Suprapubic skin (tissue), 4 donors: ENCODE data around the gene SOHLH2. TPM values are rescaled to one million over a fixed set of nuclear protein-coding genes. Genes with fewer than 3 reads are reported as not detected.

ENCODE experiments used
- DNase-seq, 2 donors: peaks; one replicate each; pipeline ENCODE4 v3.0.0-alpha.2; 2019; ENCODE audit warnings: low spot score in 2 of 2
- H3K27ac ChIP-seq: fragments of 200-600 bp; sonication (generic); one replicate; pipeline ENCODE4 v1.5.1; 2019
- H3K27me3 ChIP-seq: fragments of 200-600 bp; sonication (generic); one replicate; pipeline ENCODE4 v1.5.1; 2019
- H3K36me3 ChIP-seq: fragments of 200-600 bp; sonication (generic); one replicate; pipeline ENCODE4 v1.5.1; 2019
- H3K4me1 ChIP-seq: fragments of 200-600 bp; sonication (generic); one replicate; pipeline ENCODE4 v1.5.1; 2019
- H3K4me3 ChIP-seq: fragments of 200-600 bp; sonication (generic); one replicate; pipeline ENCODE4 v1.5.1; 2019; ENCODE audit warnings: mild to moderate bottlenecking
- H3K9me3 ChIP-seq: fragments of 200-600 bp; sonication (generic); one replicate; pipeline ENCODE4 v1.5.1; 2019
- CTCF ChIP-seq, 2 donors: fragments of 200-600 bp in 1 of 2; fragments of 450-650 bp in 1 of 2; sonication (generic) in 1 of 2; IDR thresholded peaks; one replicate each; pipeline ENCODE4 v1.5.1; 2016 to 2019; ENCODE audit warnings: antibody characterized with exemption in 2 of 2, mild to moderate bottlenecking in 1 of 2, moderate library complexity in 1 of 2
- EP300 ChIP-seq: sonication (generic); formaldehyde crosslinking; IDR thresholded peaks from one replicate; pipeline ENCODE4 v1.6.1; 2017; ENCODE audit warnings: antibody characterized with exemption
- POLR2A ChIP-seq, 2 donors: fragments of 450-650 bp; IDR thresholded peaks; one replicate each; pipeline ENCODE4 v1.6.1; 2017; ENCODE audit warnings: antibody characterized with exemption in 2 of 2, mild to moderate bottlenecking in 2 of 2, moderate library complexity in 2 of 2
- POLR2AphosphoS5 ChIP-seq, 3 donors: sonication (generic); formaldehyde crosslinking; IDR thresholded peaks; one replicate each; pipeline ENCODE4 v1.6.1; 2017; ENCODE audit warnings: antibody characterized with exemption in 3 of 3
- WGBS: methylation state at CpG from one replicate; pipeline ENCODE4 v1.1.5; 2018; 5-methylcytosine and 5-hydroxymethylcytosine counted together
- total RNA-seq, 4 donors: library from RNA; depleted of rRNA; stranded (reverse); fragments of >200 nt; gene quantifications; one replicate each; pipeline ENCODE4 v1.1.0, GENCODE V29; 2016

The SOHLH2 gene
- total RNA-seq, 4 donors from 2014 or later, result 0.21 TPM; not detected in 3

DNA sequence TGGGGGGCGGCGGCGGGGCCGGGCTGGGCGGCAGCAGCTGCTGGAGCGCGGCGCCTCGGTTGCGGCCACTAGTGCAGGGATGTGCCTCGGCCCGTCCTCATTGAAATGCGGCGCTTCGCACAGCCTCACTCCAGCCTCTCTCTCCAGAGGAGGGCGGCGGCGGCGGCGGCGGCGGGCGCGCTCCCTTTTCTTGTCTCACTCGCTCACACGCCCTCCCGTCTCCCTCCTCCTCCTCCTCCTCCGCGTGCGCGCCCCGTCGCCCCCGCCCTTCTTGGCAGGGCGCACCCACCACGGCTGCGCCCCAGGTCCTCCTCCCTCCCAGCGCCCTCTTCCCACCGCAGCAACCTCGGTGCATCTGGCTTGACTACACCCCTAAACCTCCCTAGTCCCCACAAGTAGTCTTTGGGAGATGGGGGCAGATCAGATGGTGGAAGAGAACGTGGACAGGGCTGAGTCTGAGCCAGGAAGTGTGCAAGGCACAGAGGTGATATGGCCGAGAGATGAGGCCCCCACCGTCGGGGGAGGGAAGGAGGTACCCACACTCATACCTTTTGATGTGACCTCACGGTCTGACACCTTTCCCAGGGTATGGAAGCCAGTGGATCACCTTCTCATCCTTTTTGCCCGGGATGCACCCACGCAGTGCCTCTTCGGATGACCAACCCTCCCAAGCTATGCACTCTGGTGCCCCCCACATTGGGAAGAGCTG is 83.0 kb downstream of the SOHLH2 start, which contains the start of gene DCLK1:
Gene DCLK1, minus strand, starts transcription at position 161 of the 709 bp plus-strand sequence.
- Histone ChIP-seq H3K27ac (peak within 1 kb of the TSS; percentile 83), H3K27me3 (peaks cover 26% of the 10 kb centered on the region), H3K4me1 (peaks cover 16% of the 10 kb centered on the region), H3K36me3 (no peaks in the 10 kb centered on the region), H3K9me3 (no peaks in the 10 kb centered on the region), H3K4me3 (peak within 1 kb of the TSS; percentile 58)
- WGBS, result 6% methylated on average over 28 of the region's 48 CpGs
- no peak for TF ChIP-seq POLR2A (IDR thresholded peaks at IDR 0.05)
- TF ChIP-seq POLR2AphosphoS5 (IDR thresholded peaks at IDR 0.05), result no peak
- TF ChIP-seq CTCF (IDR thresholded peaks at IDR 0.05), result no peak
- TF ChIP-seq EP300, result no peak
- peak; percentile 78 to 85 for DNase-seq

GRCh38 chr13:36130552-36131221 is 83.7 kb downstream of the SOHLH2 start:
- peak overlapping the region; percentile 83 for H3K27ac ChIP-seq
- no peaks in the 10 kb centered on the region for H3K36me3 ChIP-seq
- DNase-seq, result peak; percentile 74 to 79
- no peaks in the 10 kb centered on the region for H3K9me3 ChIP-seq
- peaks cover 26% of the 10 kb centered on the region for H3K27me3 ChIP-seq
- TF ChIP-seq POLR2AphosphoS5 (IDR thresholded peaks at IDR 0.05) (no peak), POLR2A (IDR thresholded peaks at IDR 0.05) (no peak), CTCF (IDR thresholded peaks at IDR 0.05) (no peak), EP300 (no peak)
- 0% methylated on average over 4 of the region's 61 CpGs for WGBS
- peak overlapping the region; percentile 58 for H3K4me3 ChIP-seq
- peaks cover 16% of the 10 kb centered on the region for H3K4me1 ChIP-seq

GRCh38 chr13:36130193-36130551 is 84.2 kb downstream of the SOHLH2 start:
- DNase-seq, result no peak
- no peaks in the 10 kb centered on the region for H3K9me3 ChIP-seq
- peaks cover 16% of the 10 kb centered on the region for H3K4me1 ChIP-seq
- peak overlapping the region; percentile 58 for H3K4me3 ChIP-seq
- TF ChIP-seq POLR2AphosphoS5 (IDR thresholded peaks at IDR 0.05), result no peak
- no peak for TF ChIP-seq CTCF (IDR thresholded peaks at IDR 0.05)
- no peak for TF ChIP-seq EP300
- TF ChIP-seq POLR2A (IDR thresholded peaks at IDR 0.05), result no peak
- WGBS, result 10% methylated on average over 13 of the region's 13 CpGs
- H3K27me3 ChIP-seq, result peaks cover 26% of the 10 kb centered on the region
- no peaks in the 10 kb centered on the region for H3K36me3 ChIP-seq
- no peak overlapping the region for H3K27ac ChIP-seq

DNA sequence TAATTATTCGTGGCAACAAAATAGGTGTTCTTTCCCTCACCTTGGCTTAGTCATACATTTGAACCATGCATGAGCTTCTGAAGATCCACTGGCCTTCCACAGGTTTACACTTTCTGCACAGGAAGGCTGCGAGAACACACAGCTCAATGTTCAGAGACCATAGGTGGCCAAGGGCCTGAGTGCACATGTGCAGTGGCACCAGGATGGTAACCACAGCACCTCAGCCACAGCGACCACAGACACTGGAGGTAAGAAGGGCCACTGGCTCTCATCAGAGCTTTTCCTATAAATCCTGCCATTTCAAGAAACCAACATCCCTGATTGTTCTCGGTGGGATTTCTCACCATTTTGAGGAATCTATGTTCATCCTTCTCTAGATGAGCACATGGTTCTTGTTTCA is 84.8 kb downstream of the SOHLH2 start:
- no peak overlapping the region for H3K27ac ChIP-seq

More for the DNA sequence above, 84.8 kb downstream of the SOHLH2 start:
- Histone ChIP-seq H3K36me3 (no peaks in the 10 kb centered on the region), H3K27me3 (peaks cover 26% of the 10 kb centered on the region), H3K4me1 (peaks cover 16% of the 10 kb centered on the region), H3K4me3 (peak overlapping the region; percentile 58), H3K9me3 (no peaks in the 10 kb centered on the region)
- no peak for DNase-seq
- TF ChIP-seq CTCF (IDR thresholded peaks at IDR 0.05) (no peak), POLR2A (IDR thresholded peaks at IDR 0.05) (no peak), POLR2AphosphoS5 (IDR thresholded peaks at IDR 0.05) (no peak), EP300 (no peak)
- WGBS, result 55% methylated on average over 4 of the region's 4 CpGs
